Neuronal stem cell (in vitro differentiated cells): ENCODE data around the gene PTP4A2.

ENCODE experiments used
- DNase-seq: peaks from one replicate; pipeline ENCODE4 v3.0.0-alpha.2; 2013; ENCODE audit warnings: low spot score
- H2AFZ ChIP-seq: one replicate; pipeline ENCODE4 v1.6.1; 2013; ENCODE audit warnings: mild to moderate bottlenecking, low read length, inconsistent platforms
- H2AK5ac ChIP-seq: 2 replicates; pipeline ENCODE4 v1.6.1; 2013; ENCODE audit warnings: low read depth, mild to moderate bottlenecking, inconsistent platforms, low read length, moderate library complexity, mixed read lengths
- H2BK120ac ChIP-seq: 2 replicates; pipeline ENCODE4 v1.6.1; 2013; ENCODE audit warnings: low read depth, mild to moderate bottlenecking, inconsistent platforms, low read length, moderate library complexity, mixed read lengths
- H2BK12ac ChIP-seq: one replicate; pipeline ENCODE4 v1.6.1; 2013; ENCODE audit warnings: low read length, inconsistent platforms
- H2BK15ac ChIP-seq: 2 replicates; pipeline ENCODE4 v1.6.1; 2013; ENCODE audit warnings: mild to moderate bottlenecking, low read length, inconsistent platforms, mixed read lengths
- H2BK5ac ChIP-seq: one replicate; pipeline ENCODE4 v1.6.1; 2013; ENCODE audit warnings: inconsistent platforms, mild to moderate bottlenecking, low read length, moderate library complexity
- H3K14ac ChIP-seq: one replicate; pipeline ENCODE4 v1.6.1; 2013; ENCODE audit warnings: low read length, inconsistent platforms
- H3K18ac ChIP-seq: 2 replicates; pipeline ENCODE4 v1.6.1; 2013; ENCODE audit warnings: low read length, inconsistent platforms
- H3K23ac ChIP-seq: 2 replicates; pipeline ENCODE4 v1.6.1; 2013; ENCODE audit warnings: low read depth, mild to moderate bottlenecking, mixed read lengths, low read length, inconsistent platforms; ENCODE audit not compliant: poor library complexity
- H3K27ac ChIP-seq: replicated peaks from 3 replicates; pipeline ENCODE4 v1.5.1; 2013; ENCODE audit warnings: low read length, inconsistent platforms
- H3K27me3 ChIP-seq, 3 experiments: 2 replicates each; pipeline ENCODE4 v1.6.1; 2013; ENCODE audit warnings: low read length in 3 of 3, mild to moderate bottlenecking in 2 of 3, inconsistent platforms in 1 of 3, low read depth in 1 of 3, mixed read lengths in 1 of 3, moderate library complexity in 1 of 3; ENCODE audit not compliant: control insufficient read depth in 3 of 3, insufficient read depth in 3 of 3
- H3K36me3 ChIP-seq, 2 donors: replicated peaks in 1 of 2; 2 replicates each; pipeline ENCODE4 v1.6.1; 2013; ENCODE audit warnings: low read length in 2 of 2; ENCODE audit not compliant: control insufficient read depth in 2 of 2, insufficient read depth in 2 of 2
- H3K4ac ChIP-seq: 2 replicates; pipeline ENCODE4 v1.6.1; 2013; ENCODE audit warnings: inconsistent platforms, mild to moderate bottlenecking, low read length, moderate library complexity
- H3K4me1 ChIP-seq, 2 donors: 1 replicate in 1 of 2; 2 replicates in 1 of 2; pipeline ENCODE4 v1.6.1; 2013; ENCODE audit warnings: low read length in 2 of 2, low read depth in 1 of 2; ENCODE audit not compliant: control insufficient read depth in 2 of 2, insufficient read depth in 1 of 2
- H3K4me2 ChIP-seq: one replicate; pipeline ENCODE4 v1.6.1; 2013; ENCODE audit warnings: mild to moderate bottlenecking, low read length, inconsistent platforms; ENCODE audit not compliant: insufficient read depth, poor library complexity, severe bottlenecking
- H3K4me3 ChIP-seq, 2 donors: 2 replicates each; pipeline ENCODE4 v1.5.1; 2013; ENCODE audit warnings: low read length in 2 of 2, mild to moderate bottlenecking in 2 of 2, inconsistent platforms in 1 of 2, moderate library complexity in 1 of 2
- H3K79me1 ChIP-seq: one replicate; pipeline ENCODE4 v1.6.1; 2013; ENCODE audit warnings: low read depth, mild to moderate bottlenecking, inconsistent platforms, low read length, moderate library complexity
- H3K9ac ChIP-seq: one replicate; pipeline ENCODE4 v1.6.1; 2013; ENCODE audit warnings: mild to moderate bottlenecking, low read depth, low read length, inconsistent platforms; ENCODE audit not compliant: poor library complexity
- H3K9me3 ChIP-seq, 2 donors: replicated peaks in 1 of 2; 2 replicates each; pipeline versions ENCODE3 to v1.6.1; 2013; ENCODE audit warnings: low read length in 2 of 2, mild to moderate bottlenecking in 2 of 2, inconsistent platforms in 1 of 2, low read depth in 1 of 2, mixed read lengths in 1 of 2, moderate library complexity in 1 of 2; ENCODE audit not compliant: control insufficient read depth in 2 of 2, insufficient read depth in 1 of 2
- H4K8ac ChIP-seq: one replicate; pipeline ENCODE4 v1.6.1; 2013; ENCODE audit warnings: low read depth, mild to moderate bottlenecking, inconsistent platforms, low read length, moderate library complexity
- H4K91ac ChIP-seq: one replicate; pipeline ENCODE4 v1.6.1; 2013; ENCODE audit warnings: low read length, low read depth, mild to moderate bottlenecking, inconsistent platforms; ENCODE audit not compliant: poor library complexity
- WGBS, 2 donors: extraction: QIAGEN DNeasy Blood & Tissue Kit; methylation state at CpG; one replicate each; pipeline ENCODE4 v1.1.7; 2013; ENCODE audit warnings: missing lambda C conversion rate in 2 of 2, mixed read lengths in 1 of 2; ENCODE audit not compliant: insufficient read length in 2 of 2, insufficient replicate concordance in 1 of 2; ENCODE audit errors: extremely low coverage in 2 of 2; 5-methylcytosine and 5-hydroxymethylcytosine counted together

The PTP4A2 gene

GRCh38 chr1:31978843-31979400 is 40.8 kb upstream of the PTP4A2 start:
- Histone ChIP-seq H3K27me3 (no peaks in the 10 kb centered on the region), H2AK5ac (no peak overlapping the region), H2BK5ac (no peak overlapping the region), H2AFZ (no peak overlapping the region), H3K27ac (peak overlapping the region; percentile 50), H3K79me1 (no peaks in the 10 kb centered on the region), H3K4me1 (peaks cover 3 to 8% of the 10 kb centered on the region in 2 donors), H3K9me3 (no peaks in the 10 kb centered on the region), H3K9ac (no peak overlapping the region), H4K8ac (no peak overlapping the region), H3K14ac (no peak overlapping the region), H3K4me2 (no peak overlapping the region), H2BK12ac (no peak overlapping the region), H3K4ac (no peak overlapping the region), H2BK120ac (no peak overlapping the region), H2BK15ac (no peak overlapping the region), H4K91ac (no peak overlapping the region), H3K36me3 (no peaks in the 10 kb centered on the region), H3K23ac (no peak overlapping the region), H3K18ac (no peak overlapping the region), H3K4me3 (no peak overlapping the region)
- no peak for DNase-seq
- no CpG with 5 or more reads among the region's 4 CpGs for WGBS, 2 donors

GRCh38 chr1:31977385-31978131 is 39.4 kb upstream of the PTP4A2 start:
- Histone ChIP-seq H2AK5ac (no peak overlapping the region), H3K4me2 (no peak overlapping the region), H3K23ac (no peak overlapping the region), H2BK12ac (no peak overlapping the region), H3K79me1 (no peaks in the 10 kb centered on the region), H3K14ac (peak overlapping the region; percentile 59), H2AFZ (peak overlapping the region; percentile 19), H4K8ac (no peak overlapping the region), H3K18ac (no peak overlapping the region), H3K36me3 (no peaks in the 10 kb centered on the region), H3K4me3 (no peak overlapping the region), H3K9ac (no peak overlapping the region), H2BK15ac (no peak overlapping the region), H2BK120ac (no peak overlapping the region), H2BK5ac (no peak overlapping the region), H4K91ac (no peak overlapping the region), H3K4me1 (peaks cover 3 to 8% of the 10 kb centered on the region in 2 donors), H3K27ac (no peak overlapping the region), H3K4ac (no peak overlapping the region), H3K9me3 (no peaks in the 10 kb centered on the region), H3K27me3 (peaks cover 0 to 2% (median 0%) of the 10 kb centered on the region in 3 experiments)
- no CpG with 5 or more reads among the region's 6 CpGs for WGBS, 2 donors
- no peak for DNase-seq

- H3K4me3 ChIP-seq: no peak overlapping the region
- peaks cover 3 to 4% of the 10 kb centered on the region in 2 donors for H3K4me1 ChIP-seq
- no peak overlapping the region for H2AK5ac ChIP-seq
- no peak overlapping the region for H3K23ac ChIP-seq
- no peak overlapping the region for H3K9ac ChIP-seq
- no peak overlapping the region for H2BK12ac ChIP-seq
- no peak overlapping the region for H4K8ac ChIP-seq
- H3K27me3 ChIP-seq: peaks cover 0 to 10% (median 0%) of the 10 kb centered on the region in 3 experiments
- H3K36me3 ChIP-seq: no peaks in the 10 kb centered on the region
- no peak overlapping the region for H3K4me2 ChIP-seq
- no peak overlapping the region for H2BK15ac ChIP-seq
- no peak overlapping the region for H3K27ac ChIP-seq
- no peak overlapping the region for H2BK120ac ChIP-seq
- H3K79me1 ChIP-seq: no peaks in the 10 kb centered on the region
- no peaks in the 10 kb centered on the region for H3K9me3 ChIP-seq
- no CpG with 5 or more reads among the region's 1 CpG for WGBS, 2 donors
- no peak overlapping the region for H2AFZ ChIP-seq
- H3K4ac ChIP-seq: no peak overlapping the region
- H3K18ac ChIP-seq: no peak overlapping the region
- H3K14ac ChIP-seq: no peak overlapping the region
- no peak overlapping the region for H2BK5ac ChIP-seq
- no peak overlapping the region for H4K91ac ChIP-seq
- DNase-seq: no peak
Observed at GRCh38 chr1:31976401-31976800, 38.2 kb upstream of the PTP4A2 start.

- Histone ChIP-seq H2BK120ac (no peak overlapping the region), H3K79me1 (no peaks in the 10 kb centered on the region), H3K9ac (no peak overlapping the region), H2AK5ac (no peak overlapping the region), H3K4me3 (no peak overlapping the region), H2BK15ac (no peak overlapping the region), H2BK5ac (no peak overlapping the region), H3K4me1 (peaks cover 0 to 4% of the 10 kb centered on the region in 2 donors), H3K4me2 (no peak overlapping the region), H3K9me3 (no peaks in the 10 kb centered on the region), H3K14ac (no peak overlapping the region), H3K18ac (no peak overlapping the region), H3K27ac (no peak overlapping the region), H3K36me3 (no peaks in the 10 kb centered on the region), H3K4ac (no peak overlapping the region), H2BK12ac (no peak overlapping the region), H3K23ac (no peak overlapping the region), H3K27me3 (peaks cover 0 to 19% (median 0%) of the 10 kb centered on the region in 3 experiments), H2AFZ (no peak overlapping the region), H4K91ac (no peak overlapping the region), H4K8ac (no peak overlapping the region)
- no CpG with 5 or more reads among the region's 3 CpGs for WGBS, 2 donors
- no peak for DNase-seq
Observed at GRCh38 chr1:31970873-31971272, 32.7 kb upstream of the PTP4A2 start.
